ENCODE data around the gene SNED1. TPM values are rescaled to one million over a fixed set of nuclear protein-coding genes. Genes with fewer than 3 reads are reported as not detected.

Gene SNED1
- total and polyA plus RNA-seq, 9 of the 15 experiments (the other 6 are each of a cell fraction or from before 2014, with no cell fraction given), result 0.03 to 0.07 (median 0.05) TPM; not detected in 5

DNA sequence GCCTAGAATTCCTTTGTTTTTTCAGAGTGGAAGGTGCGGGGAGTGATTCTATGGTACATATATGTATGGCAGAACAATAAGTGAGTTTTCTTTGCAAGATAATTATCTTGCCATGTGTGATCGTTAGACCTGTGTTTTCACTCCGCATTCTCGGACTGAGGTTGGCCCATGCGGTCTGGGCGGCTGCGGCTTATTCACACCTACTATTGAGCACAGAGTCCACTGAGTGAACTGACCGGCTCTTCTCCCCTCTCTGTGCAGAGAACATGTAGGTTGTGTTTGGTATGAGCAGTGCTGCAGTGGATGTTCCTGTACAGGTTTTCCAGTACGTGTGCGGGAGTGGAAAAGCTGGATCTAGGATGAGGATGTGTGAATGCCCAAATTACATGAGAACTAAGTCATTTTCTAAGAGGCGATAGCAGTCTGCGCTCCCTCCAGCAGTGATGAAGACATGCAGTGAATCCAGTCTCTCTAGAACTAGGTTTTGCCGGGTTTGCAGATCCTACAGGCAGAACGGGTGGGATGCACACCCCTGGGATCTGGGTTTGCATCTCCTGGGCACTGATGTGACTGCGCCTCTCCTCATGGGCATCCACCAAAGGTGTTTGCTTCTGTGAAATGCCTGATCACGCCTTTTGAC, 76.6 kb downstream of the SNED1 start:
- FAIRE-seq (no peak), ATAC-seq (no peak), DNase-seq (ENCODE audit: extremely low read depth in 1 of 4, low spot score in 3 of 4) (no peak)
- H4K20me1 ChIP-seq (replicated peaks; ENCODE audit: control insufficient read depth, insufficient read depth, low read length), result 0 out of 2 replicates have a peak, but pooled peaks cover 3% of the 10 kb centered on the region
- H3K4me2 ChIP-seq (ENCODE audit: insufficient read depth, low read length), result no peak overlapping the region
- no peaks in the 10 kb centered on the region for H3K79me2 ChIP-seq (ENCODE audit: control insufficient read depth, insufficient read depth, low read length)
- no peak overlapping the region for H3K27ac ChIP-seq (ENCODE audit: extremely low read depth, low read depth, low read length)
- no peak overlapping the region for H3K9ac ChIP-seq (ENCODE audit: insufficient read depth in 1 of 2, low read depth in 2 of 2, low read length in 2 of 2)
- no peaks in the 10 kb centered on the region for H3K36me3 ChIP-seq (ENCODE audit: control insufficient read depth, insufficient read depth, low read length)
- intact Hi-C loops (cut with micrococcal nuclease), result loop anchor here (5.0 to 10.0 kb wide), 2 partner anchors 142 to 160 kb away; no protein-coding TSS in a partner anchor
- peaks cover 7 to 25% of the 10 kb centered on the region in 2 experiments; a peak in 3 of 5 replicates for H3K27me3 ChIP-seq (ENCODE audit: control insufficient read depth in 2 of 2, insufficient read depth in 2 of 2, low read length in 2 of 2)
- POLR2A ChIA-PET, result no interaction called here
- BruUV-seq (replicated peaks), result no TSS peak
- H2AFZ ChIP-seq (ENCODE audit: low read depth, low read length), result no peak overlapping the region
- no peaks in the 10 kb centered on the region for H3K9me1 ChIP-seq (ENCODE audit: control insufficient read depth, insufficient read depth, low read length)
- WGBS (ENCODE audit: insufficient coverage, low coverage, missing lambda C conversion rate), result 64% methylated on average over 12 of the region's 16 CpGs
- TF ChIP-seq TGIF2 (CRISPR knock-in tag; IDR thresholded peaks at IDR 0.05) (no peak), SRSF7 (optimal IDR thresholded peaks at IDR 0.05; ENCODE audit: low read depth, low read length) (no peak), U2AF2 (optimal IDR thresholded peaks at IDR 0.05; ENCODE audit: low read depth, low read length) (no peak), GATAD2A (IDR thresholded peaks at IDR 0.05) (no peak), TCF3 (CRISPR knock-in tag; IDR thresholded peaks at IDR 0.05) (no peak), XRCC4 (IDR thresholded peaks at IDR 0.05; ENCODE audit: extremely low read depth, insufficient read depth, insufficient read length) (no peak), ZNF780A (CRISPR knock-in tag; IDR thresholded peaks at IDR 0.05) (no peak), ZNF696 (CRISPR knock-in tag; conservative IDR thresholded peaks at IDR 0.05) (no peak), TAF9B (IDR thresholded peaks at IDR 0.05; ENCODE audit: partially characterized antibody) (no peak), RAD51 (IDR thresholded peaks at IDR 0.05; ENCODE audit: borderline replicate concordance, low read depth) (no peak), HNRNPLL (IDR thresholded peaks at IDR 0.05; ENCODE audit: low read depth, low read length, poor library complexity, severe bottlenecking) (no peak), ZNF277 (CRISPR knock-in tag; IDR thresholded peaks at IDR 0.05; ENCODE audit: borderline replicate concordance) (no peak)
- peaks cover 0 to 13% of the 10 kb centered on the region in 2 experiments; a peak in 2 of 5 replicates for H3K4me1 ChIP-seq (replicated peaks in 1 of 2; ENCODE audit: control insufficient read depth in 2 of 2, insufficient read depth in 2 of 2, low read length in 2 of 2)
- no peaks in the 10 kb centered on the region for H3K9me3 ChIP-seq (replicated peaks; ENCODE audit: control insufficient read depth, insufficient read depth, low read depth, low read length)
- CTCF ChIA-PET (ENCODE audit: low intra/inter-chr PET ratio), result no interaction called here
- in situ Hi-C loops (cut with MboI), result no loop called here
- no peak overlapping the region for H3K4me3 ChIP-seq
